HCT116 (cell line): ENCODE measurements around the gene IL9. TPM values are rescaled to one million over a fixed set of nuclear protein-coding genes. Genes with fewer than 3 reads are reported as not detected.

Experiments used
- ATAC-seq: fragments of 200-7000 bp; cut with Tn5 transposase; 2 replicates; pipeline ENCODE4 v1.9.1; 2020; ENCODE audit warnings: mild to moderate bottlenecking, moderate library complexity
- BruUV-seq: library from RNA; stranded (reverse); fragments of 400-500 nt; replicated peaks from 2 replicates; lab custom pipeline; 2021; lab: Mats Ljungman, UMichigan
- CTCF ChIA-PET: fragments of 300-600 bp; sonication (Branson Sonifier 250); formaldehyde crosslinking; loops from one replicate; lab custom pipeline; 2021; ENCODE audit warnings: antibody characterized with exemption; lab: Charles Lee
- POLR2A ChIA-PET: fragments of 300-600, 350-600 bp; sonication (Branson Sonifier 250); formaldehyde crosslinking; loops from one replicate; lab custom pipeline; 2021; ENCODE audit warnings: antibody characterized with exemption; lab: Charles Lee
- RAD21 ChIA-PET, 2 experiments: fragments of 300-600 bp; sonication (Branson Sonifier 250); formaldehyde crosslinking; loops; one replicate each; lab custom pipeline; 2023; ENCODE audit warnings: low total read pairs in 2 of 2; ENCODE audit not compliant: uncharacterized antibody in 2 of 2, unreplicated experiment in 2 of 2, low non-redundant PET in 1 of 2; lab: Charles Lee
- DNase-seq: peaks from one replicate; pipeline ENCODE4 v3.0.0-alpha.2; 2010; ENCODE audit warnings: low read depth, low spot score
- H2AFZ ChIP-seq: fragments of 200-600 bp; shearing (Covaris generic), sonication (generic); 2 replicates; pipeline ENCODE4 v1.6.1; 2017; ENCODE audit warnings: low read depth, mixed run types, mixed read lengths, antibody characterized with exemption, low read length; ENCODE audit not compliant: poor library complexity, severe bottlenecking
- H3K27ac ChIP-seq: 2 replicates; pipeline ENCODE4 v1.5.1; 2012; ENCODE audit warnings: low read depth, low read length
- H3K27me3 ChIP-seq: fragments of 200-600 bp; sonication (generic); 2 replicates; pipeline ENCODE4 v1.6.1; 2016; ENCODE audit warnings: mixed run types, low read length, mixed read lengths; ENCODE audit not compliant: insufficient read depth
- H3K36me3 ChIP-seq, 2 experiments: fragments of 200-500 bp in 1 of 2; fragments of 200-600 bp in 1 of 2; sonication (Bioruptor generic) in 1 of 2; sonication (generic) in 1 of 2; 2 replicates each; pipeline versions ENCODE4 v1.5.1 to v1.6.1; 2014 to 2016; ENCODE audit warnings: low read length in 2 of 2, inconsistent platforms in 1 of 2, mixed read lengths in 1 of 2, mixed run types in 1 of 2; ENCODE audit not compliant: insufficient read depth in 2 of 2, control insufficient read depth in 1 of 2
- H3K4me1 ChIP-seq, 2 experiments: fragments of 200-600 bp in 1 of 2; sonication (generic) in 1 of 2; 2 replicates each; pipeline versions ENCODE4 v1.5.1 to v1.6.1; 2012 to 2017; ENCODE audit warnings: low read length in 2 of 2, inconsistent platforms in 1 of 2, mild to moderate bottlenecking in 1 of 2, mixed read lengths in 1 of 2, mixed run types in 1 of 2, moderate library complexity in 1 of 2; ENCODE audit not compliant: insufficient read depth in 2 of 2, control insufficient read depth in 1 of 2
- H3K4me2 ChIP-seq: fragments of 200-600 bp; sonication (generic); 2 replicates; pipeline ENCODE4 v1.6.1; 2017; ENCODE audit warnings: mixed run types, low read length, mixed read lengths
- H3K4me3 ChIP-seq, 2 experiments: fragments of 200-600 bp in 1 of 2; sonication (generic) in 1 of 2; replicated peaks in 1 of 2; 2 replicates each; pipeline ENCODE4 v1.5.1; 2011 to 2016; ENCODE audit warnings: low read length in 2 of 2, control low read depth in 1 of 2, low read depth in 1 of 2, mild to moderate bottlenecking in 1 of 2, mixed read lengths in 1 of 2, mixed run types in 1 of 2
- H3K79me2 ChIP-seq: fragments of 200-600 bp; sonication (generic); 2 replicates; pipeline ENCODE4 v1.6.1; 2017; ENCODE audit warnings: mild to moderate bottlenecking, mixed run types, low read length, moderate library complexity, mixed read lengths; ENCODE audit not compliant: insufficient read depth
- H3K9ac ChIP-seq: fragments of 200-600 bp; sonication (generic); 2 replicates; pipeline ENCODE4 v1.6.1; 2016; ENCODE audit warnings: low read length, mixed read lengths
- H3K9me2 ChIP-seq: fragments of 200-600 bp; sonication (generic), shearing (Covaris generic); 2 replicates; pipeline ENCODE4 v1.6.1; 2017; ENCODE audit warnings: mixed run types, mild to moderate bottlenecking, moderate library complexity; ENCODE audit not compliant: insufficient read depth
- H3K9me3 ChIP-seq, 2 experiments: fragments of 200-500 bp in 1 of 2; fragments of 200-600 bp in 1 of 2; sonication (Bioruptor generic) in 1 of 2; sonication (generic) in 1 of 2; 2 replicates each; pipeline ENCODE4 v1.6.1; 2014 to 2017; ENCODE audit warnings: low read length in 2 of 2, mixed read lengths in 2 of 2, inconsistent platforms in 1 of 2, low read depth in 1 of 2, mild to moderate bottlenecking in 1 of 2, mixed run types in 1 of 2, moderate library complexity in 1 of 2; ENCODE audit not compliant: control insufficient read depth in 1 of 2, insufficient read depth in 1 of 2
- H4K20me1 ChIP-seq: fragments of 200-600 bp; sonication (generic), shearing (Covaris generic); 2 replicates; pipeline ENCODE4 v1.6.1; 2017; ENCODE audit warnings: mixed run types, mild to moderate bottlenecking, moderate library complexity; ENCODE audit not compliant: insufficient read depth
- CBX3 ChIP-seq: IDR thresholded peaks from 2 replicates; pipeline ENCODE4 v1.6.1; 2012; ENCODE audit warnings: low read depth
- EGR1 ChIP-seq: IDR thresholded peaks from 2 replicates; pipeline ENCODE4 v1.6.1; 2012; ENCODE audit warnings: low read depth
- ELF1 ChIP-seq: IDR thresholded peaks from 2 replicates; pipeline ENCODE4 v1.6.1; 2012; ENCODE audit warnings: low read depth, borderline replicate concordance
- JUND ChIP-seq: IDR thresholded peaks from 2 replicates; pipeline ENCODE4 v1.6.1; 2012
- POLR2A ChIP-seq: IDR thresholded peaks from 2 replicates; pipeline ENCODE4 v1.7.0; 2011; ENCODE audit warnings: borderline replicate concordance; ENCODE audit not compliant: insufficient read depth, insufficient read length; ENCODE audit errors: extremely low read depth
- POLR2AphosphoS5 ChIP-seq: IDR thresholded peaks from 2 replicates; pipeline ENCODE4 v1.6.1; 2011; ENCODE audit warnings: mild to moderate bottlenecking, low read depth, low read length, moderate library complexity
- REST ChIP-seq: IDR thresholded peaks from 2 replicates; pipeline ENCODE4 v1.6.1; 2012; ENCODE audit warnings: low read depth
- SIN3A ChIP-seq: IDR thresholded peaks from 2 replicates; pipeline ENCODE4 v1.6.1; 2012; ENCODE audit warnings: low read depth
- SRF ChIP-seq: IDR thresholded peaks from 2 replicates; pipeline ENCODE4 v1.6.1; 2012; ENCODE audit warnings: low read depth
- YY1 ChIP-seq: IDR thresholded peaks from 2 replicates; pipeline ENCODE4 v1.6.1; 2011; ENCODE audit warnings: low read length, low read depth, moderate library complexity, mild to moderate bottlenecking; ENCODE audit not compliant: insufficient replicate concordance; ENCODE audit errors: extremely low read depth
- ZBTB33 ChIP-seq: IDR thresholded peaks from 2 replicates; pipeline ENCODE4 v1.6.1; 2011; ENCODE audit warnings: mild to moderate bottlenecking, low read length, moderate library complexity; ENCODE audit not compliant: insufficient replicate concordance; ENCODE audit errors: extremely low read depth
- ZFX ChIP-seq: fragments of 450-650 bp; IDR thresholded peaks from 2 replicates; pipeline ENCODE4 v1.6.1; 2017
- intact Hi-C: fragments of 100-400 bp; cut with micrococcal nuclease; formaldehyde crosslinking; loops from 2 replicates; pipeline ENCODE4 v1.10.0; 2022
- total RNA-seq: library from RNA; stranded (reverse); gene quantifications from one replicate; pipeline ENCODE4 v1.2.1, GENCODE V29; 2021; ENCODE audit not compliant: unreplicated experiment

The IL9 gene
- total RNA-seq, 1 experiment from 2014 or later = not detected

- Histone ChIP-seq H3K9me3 (no peaks in the 10 kb centered on the region), H2AFZ (no peak overlapping the region), H3K4me2 (no peak overlapping the region), H3K4me3 (no peak overlapping the region), H3K9ac (no peak overlapping the region), H3K36me3 (no peaks in the 10 kb centered on the region), H3K27ac (no peak overlapping the region), H3K79me2 (no peaks in the 10 kb centered on the region), H3K27me3 (no peaks in the 10 kb centered on the region), H4K20me1 (no peaks in the 10 kb centered on the region), H3K9me2 (no peaks in the 10 kb centered on the region), H3K4me1 (peaks cover 6 to 7% of the 10 kb centered on the region in 2 experiments; a peak in 3 of 4 replicates)
- intact Hi-C loops = no loop called here
- no peak for ATAC-seq
- no peak for DNase-seq
- ChIA-PET POLR2A (no interaction called here), RAD21 (no interaction called here), CTCF (no interaction called here)
- TF ChIP-seq ELF1 = no peak
- TF ChIP-seq EGR1 = no peak
- TF ChIP-seq CBX3 = no peak
- TF ChIP-seq JUND = no peak
- TF ChIP-seq POLR2AphosphoS5 = no peak
- no TSS peak for BruUV-seq
These were observed 20.1 kb downstream of the IL9 start for GRCh38 chr5:135875567-135875966.

GRCh38 chr5:135874461-135874860, 21.2 kb downstream of the IL9 start:
- no TSS peak for BruUV-seq
- no peak overlapping the region for H3K4me2 ChIP-seq
- no peak overlapping the region for H3K4me3 ChIP-seq
- H3K79me2 ChIP-seq = no peaks in the 10 kb centered on the region
- H3K27me3 ChIP-seq = no peaks in the 10 kb centered on the region
- H4K20me1 ChIP-seq = no peaks in the 10 kb centered on the region
- no peaks in the 10 kb centered on the region for H3K9me3 ChIP-seq
- no peak overlapping the region for H3K27ac ChIP-seq
- ATAC-seq (no peak), DNase-seq (no peak)
- POLR2A ChIA-PET = no interaction called here
- no peaks in the 10 kb centered on the region for H3K9me2 ChIP-seq
- H3K4me1 ChIP-seq = no peaks in the 10 kb centered on the region
- H3K9ac ChIP-seq = no peak overlapping the region
- H3K36me3 ChIP-seq = no peaks in the 10 kb centered on the region
- H2AFZ ChIP-seq = no peak overlapping the region
- RAD21 ChIA-PET = no interaction called here
- TF ChIP-seq POLR2A (no peak), YY1 (no peak), JUND (no peak), SIN3A (no peak), ZBTB33 (no peak), SRF (no peak), REST (no peak), ZFX (no peak)
- CTCF ChIA-PET = interaction anchor here (1.2 kb wide), 1 partner anchor 308 kb away, joined by 3 read pairs; no protein-coding TSS in a partner anchor
- intact Hi-C loops = no loop called here
